Skin epidermis (tissue), 12 donors: ENCODE measurements around the gene MTLN.
"Not testable (repeated sequence)": the region's sequence is repeated elsewhere in the genome, so short reads cannot be mapped to it uniquely, and the experiment has no call there.

Experiments used
- H3K27ac ChIP-seq, 21 experiments: fragments of 200-600 bp; sonication (generic) in 11 of 21; one replicate each; pipeline ENCODE4 v1.5.0; 2020; ENCODE audit warnings: mild to moderate bottlenecking in 3 of 21, inconsistent platforms in 2 of 21, moderate library complexity in 2 of 21
- H3K4me3 ChIP-seq, 7 experiments: fragments of 200-600 bp; sonication (generic) in 2 of 7; one replicate each; pipeline ENCODE4 v1.5.0; 2020; ENCODE audit warnings: inconsistent platforms in 2 of 7, mild to moderate bottlenecking in 2 of 7, moderate library complexity in 1 of 7

MTLN gene

DNA sequence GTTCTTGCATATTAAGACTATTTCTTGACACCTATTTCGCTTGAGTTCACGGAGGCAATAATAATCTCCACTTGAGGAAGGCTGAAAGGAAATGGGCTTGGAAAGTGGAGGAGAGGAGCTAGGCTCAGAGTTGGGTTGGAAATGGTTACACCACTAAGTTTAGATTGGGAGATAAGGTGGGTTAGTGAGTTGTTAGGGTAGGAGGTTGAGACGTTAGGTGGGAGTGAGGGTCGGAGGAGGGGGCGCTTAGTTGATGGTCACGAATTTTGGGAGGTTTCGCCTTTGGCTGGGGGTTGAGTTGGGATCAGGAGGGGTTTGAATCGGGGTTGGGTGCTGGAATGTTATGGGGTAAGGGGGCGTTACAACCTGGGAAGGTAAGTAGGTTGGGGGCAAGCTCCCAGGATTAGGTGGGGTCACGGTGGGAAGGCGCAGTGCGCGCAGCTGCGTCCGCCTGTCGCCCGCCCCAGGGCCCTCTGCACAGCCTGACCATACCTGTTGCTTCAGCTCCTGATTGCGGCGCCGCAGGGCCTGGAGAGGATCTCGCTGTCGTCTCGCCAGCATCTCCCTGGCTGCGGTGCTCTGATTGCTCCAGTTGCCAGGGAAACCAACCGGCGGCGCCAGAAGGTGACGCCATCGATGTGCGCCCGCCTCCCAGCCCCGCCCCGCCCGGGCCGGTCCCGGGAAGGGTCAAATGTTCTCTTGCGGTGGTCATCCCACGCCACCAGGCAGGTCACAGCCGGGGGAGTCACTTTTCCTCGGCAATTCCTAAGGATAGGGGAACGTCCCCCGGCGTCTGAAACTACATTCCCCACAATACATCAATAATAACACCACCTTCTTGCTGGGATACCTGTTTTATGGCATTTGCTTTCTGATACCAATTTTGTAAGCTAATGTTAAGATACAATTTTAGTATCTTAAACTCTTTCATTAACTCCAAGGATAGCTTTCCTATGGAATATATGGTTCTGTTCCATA is 7.7 kb downstream of the MTLN start, which contains the start of gene NPHP1:
Gene NPHP1, minus strand, starts transcription at position 606 of the 978 bp plus-strand sequence. Its CDS starts 45 bp downstream, at position 561.
- Histone ChIP-seq H3K4me3 (peak within 1 kb of the TSS; percentile 39 to 68 (median 62)), H3K27ac (peak within 1 kb of the TSS in 19 of 21 experiments; percentile 10 to 80 (median 61))

DNA sequence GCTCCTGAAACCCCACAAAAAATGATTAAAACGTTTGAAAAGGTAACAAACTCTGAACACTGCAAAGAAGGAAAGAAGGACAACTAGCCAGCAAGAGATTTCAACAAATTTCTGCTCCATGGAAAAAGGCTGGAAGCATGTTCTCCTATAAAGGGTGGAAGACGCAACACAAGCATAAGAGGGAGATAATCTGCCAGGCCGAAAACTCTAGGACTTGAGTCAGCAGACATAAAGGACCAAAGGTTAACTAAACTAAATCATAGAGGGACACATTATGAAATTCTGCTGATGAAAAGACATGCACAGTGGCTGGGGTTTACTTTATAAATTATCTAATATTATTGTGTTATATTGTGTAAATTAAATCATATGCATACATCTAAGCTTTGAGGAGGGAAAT is 14.3 kb downstream of the MTLN start:
- H3K4me3 ChIP-seq, result no peak overlapping the region
- no peak overlapping the region for H3K27ac ChIP-seq

DNA sequence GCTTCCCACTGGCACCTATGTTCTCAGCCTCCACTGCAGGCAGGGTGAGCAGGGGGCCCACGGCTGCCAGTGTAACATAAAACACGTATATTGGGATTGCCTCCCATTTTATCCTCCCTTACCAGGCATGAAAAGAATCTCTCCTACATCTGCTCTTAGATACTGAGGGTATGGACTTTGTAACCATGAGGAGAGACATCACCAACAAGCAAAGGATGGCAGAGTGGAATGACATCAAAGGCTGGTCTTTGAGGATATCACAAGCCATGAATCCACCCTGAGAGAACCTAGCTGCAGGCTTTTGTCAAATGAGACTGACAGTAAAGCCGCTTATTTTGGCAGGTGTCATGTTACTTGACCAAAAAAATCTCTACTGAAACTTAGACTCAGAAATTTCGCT is 14.9 kb downstream of the MTLN start:
- H3K27ac ChIP-seq, result no peak overlapping the region

DNA sequence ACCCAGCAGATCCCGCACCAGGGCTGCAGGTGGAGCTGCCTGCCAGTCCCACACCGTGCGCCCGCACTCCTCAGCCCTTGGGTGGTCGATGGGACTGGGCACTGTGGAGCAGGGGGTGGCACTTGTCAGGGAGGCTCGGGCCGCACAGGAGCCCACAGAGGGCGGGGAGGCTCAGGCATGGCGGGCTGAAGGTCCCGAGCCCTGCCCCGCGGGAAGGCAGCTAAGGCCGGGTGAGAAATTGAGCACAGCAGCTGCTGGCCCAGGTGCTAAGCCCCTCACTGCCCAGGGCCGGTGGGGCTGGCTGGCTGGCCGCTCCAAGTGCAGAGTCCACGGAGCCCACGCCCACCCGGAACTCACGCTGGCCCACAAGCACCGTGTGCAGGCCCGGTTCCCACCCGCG is 22.2 kb downstream of the MTLN start:
- H3K4me3 ChIP-seq, H3K27ac ChIP-seq: not testable (repeated sequence)

More for the DNA sequence above, 14.9 kb downstream of the MTLN start:
- no peak overlapping the region for H3K4me3 ChIP-seq

DNA sequence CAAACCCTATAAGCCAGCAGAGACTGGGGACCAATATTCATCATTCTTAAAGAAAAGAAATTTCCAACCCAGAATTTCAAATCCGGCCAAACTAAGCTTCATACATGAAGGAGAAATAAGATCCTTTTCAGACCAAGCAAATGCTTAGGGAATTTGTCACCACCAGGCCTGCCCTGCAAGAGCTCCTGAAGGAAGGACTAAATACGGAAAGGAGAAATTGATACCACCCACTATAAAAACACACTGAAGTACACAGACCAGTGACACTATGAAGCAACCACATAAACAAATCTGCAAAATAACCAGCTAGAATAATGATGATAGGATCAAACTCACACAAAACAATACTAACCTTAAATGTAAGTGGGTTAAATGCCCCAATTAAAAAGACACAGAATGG is 29.9 kb downstream of the MTLN start:
- Histone ChIP-seq H3K27ac (no peak overlapping the region), H3K4me3 (no peak overlapping the region)

DNA sequence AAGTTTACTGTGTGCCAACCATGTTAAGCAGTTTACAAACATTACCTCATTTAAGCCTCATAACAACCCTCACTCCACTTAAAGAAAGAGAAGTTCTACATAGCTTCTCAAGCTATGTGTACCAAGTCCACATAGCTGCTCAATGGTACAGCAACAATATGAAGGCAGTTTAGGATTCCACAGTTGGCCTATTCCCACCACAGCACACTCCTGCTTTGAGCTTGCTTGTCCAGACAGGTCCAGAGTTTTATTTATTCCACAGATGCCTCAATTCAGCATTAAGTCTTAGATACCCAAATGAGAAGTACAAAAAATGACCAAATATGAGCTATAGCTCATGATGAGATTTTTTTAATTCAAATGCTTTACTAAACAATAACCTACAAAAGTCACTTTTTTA is 32.3 kb downstream of the MTLN start:
- no peak overlapping the region for H3K27ac ChIP-seq

DNA sequence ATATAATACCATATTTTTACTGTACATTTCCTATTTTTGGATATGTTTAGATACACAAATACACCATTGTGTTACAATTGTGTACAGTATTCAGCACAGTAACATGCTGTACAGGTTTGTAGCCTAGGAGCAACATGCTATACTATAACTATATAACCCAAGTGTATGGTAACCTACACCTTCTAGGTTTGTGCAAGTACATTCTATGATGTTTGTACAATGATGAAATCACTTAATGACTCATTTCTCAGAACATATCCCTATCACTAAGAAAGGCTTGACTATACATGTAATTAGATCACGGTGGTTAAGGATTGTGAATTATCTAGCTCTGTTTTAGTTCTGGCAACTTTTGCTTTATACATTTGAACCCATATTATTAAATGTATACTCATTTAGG is 38.8 kb downstream of the MTLN start:
- Histone ChIP-seq H3K27ac (no peak overlapping the region), H3K4me3 (no peak overlapping the region)

More for the DNA sequence above, 32.3 kb downstream of the MTLN start:
- no peak overlapping the region for H3K4me3 ChIP-seq

DNA sequence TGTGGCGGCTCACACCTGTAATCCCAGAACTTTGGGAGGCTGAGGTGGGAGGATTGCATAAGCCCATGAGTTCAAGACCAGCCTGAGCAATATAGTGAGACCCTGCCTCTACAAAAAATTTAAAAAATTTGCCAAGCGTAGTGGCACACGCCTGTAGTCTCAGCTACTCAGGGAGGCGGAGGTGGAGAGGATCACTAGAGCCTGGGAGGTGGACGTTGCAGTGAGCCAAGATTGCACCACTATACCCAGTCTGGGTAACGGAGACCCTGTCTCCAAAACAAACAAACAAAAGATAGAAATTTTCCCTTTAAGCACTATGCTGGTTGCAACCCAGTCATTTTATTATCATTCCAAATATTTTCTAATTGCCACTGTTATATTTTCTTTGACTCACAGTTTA is 39.8 kb downstream of the MTLN start:
- Histone ChIP-seq H3K4me3 (no peak overlapping the region), H3K27ac (no peak overlapping the region)

DNA sequence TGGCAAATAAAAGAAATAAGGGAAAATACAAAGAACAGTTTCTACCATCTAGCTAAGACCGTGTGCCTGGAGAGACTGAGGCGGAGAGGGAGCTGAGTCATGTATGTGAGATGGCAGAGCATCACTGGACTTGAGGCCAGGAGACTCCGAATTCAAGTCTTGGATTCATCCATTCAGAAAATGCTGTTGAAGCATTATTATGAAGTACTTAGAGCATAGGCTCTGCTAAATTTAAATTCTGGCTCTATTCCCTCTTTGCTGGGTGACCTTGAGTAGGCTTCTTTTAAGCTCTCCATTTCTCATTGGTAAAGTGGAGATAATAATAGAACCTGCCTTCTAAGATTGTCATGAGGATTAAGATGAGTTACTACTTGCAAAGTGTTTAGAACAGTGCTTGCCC is 42.2 kb downstream of the MTLN start:
- no peak overlapping the region for H3K4me3 ChIP-seq

DNA sequence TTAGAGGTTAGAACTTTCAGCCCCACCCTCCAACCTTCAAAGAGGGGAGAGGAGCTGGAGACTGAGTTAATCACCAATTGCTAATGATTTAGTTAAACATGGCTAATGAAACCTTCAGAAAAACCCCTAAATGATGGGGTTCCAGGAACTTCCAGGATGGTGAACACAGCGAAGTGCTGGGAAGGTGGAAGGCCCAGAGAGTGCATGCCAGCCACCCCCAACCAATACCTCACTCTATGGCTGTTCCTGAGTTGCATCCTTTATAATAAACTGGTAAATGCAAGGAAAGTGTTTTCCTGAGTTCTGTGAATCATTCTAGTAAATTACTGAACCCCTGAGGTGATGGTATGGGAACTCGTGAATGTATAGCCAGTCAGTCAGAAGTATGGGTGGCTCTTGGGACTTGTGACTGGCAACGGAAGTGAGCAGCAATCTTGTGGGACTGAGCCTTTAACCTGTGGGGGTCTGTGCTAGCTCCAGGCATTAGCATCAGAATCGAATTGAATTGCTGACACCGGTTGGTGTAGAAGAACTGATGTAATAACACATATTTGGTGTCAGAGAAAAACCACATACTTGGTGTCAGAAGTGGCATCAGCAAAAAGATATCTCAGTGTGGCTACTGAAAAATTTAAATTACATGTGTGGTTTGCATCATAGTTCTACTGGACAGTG is 44.9 kb downstream of the MTLN start:
- Histone ChIP-seq H3K4me3 (no peak overlapping the region), H3K27ac (no peak overlapping the region)

More for the DNA sequence above, 42.2 kb downstream of the MTLN start:
- no peak overlapping the region for H3K27ac ChIP-seq

DNA sequence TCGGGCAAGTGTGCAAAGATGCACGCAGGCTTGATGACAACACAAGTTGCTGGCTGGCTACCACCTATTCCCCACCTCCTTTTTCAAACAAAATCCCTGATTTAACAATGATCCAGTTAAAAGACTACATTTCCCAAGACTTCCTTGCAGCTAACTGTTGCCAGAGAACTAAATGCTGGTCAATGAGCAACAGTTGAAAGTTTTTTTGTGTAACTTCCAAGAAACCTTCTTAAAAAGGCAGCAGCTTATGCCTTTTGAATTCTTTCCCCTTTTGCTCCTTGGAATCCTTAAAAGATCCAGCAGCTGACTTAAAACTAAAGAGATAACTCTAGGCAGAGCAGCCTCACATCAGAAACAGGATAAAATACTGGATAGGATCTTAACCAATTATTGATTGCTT is 46.1 kb downstream of the MTLN start:
- Histone ChIP-seq H3K27ac (no peak overlapping the region), H3K4me3 (no peak overlapping the region)
